Measurements from ENCODE around the gene RPUSD3. TPM values are rescaled to one million over a fixed set of nuclear protein-coding genes. Genes with fewer than 3 reads are reported as not detected.

RPUSD3 gene
- polyA plus RNA-seq, 1 donor, result 31.8 TPM

GRCh38 chr3:9806688-9807589, 36.9 kb downstream of the RPUSD3 start:
- Histone ChIP-seq H3K36me3 (ENCODE audit: control insufficient read depth, insufficient read depth, low read length) (peaks cover 50% of the 10 kb centered on the region), H3K4me1 (ENCODE audit: control insufficient read depth, insufficient read depth, low read length) (peaks cover 28% of the 10 kb centered on the region), H3K27me3 (ENCODE audit: control insufficient read depth, insufficient read depth, low read length) (no peaks in the 10 kb centered on the region), H3K9me3 (ENCODE audit: control insufficient read depth, low read depth, low read length) (no peaks in the 10 kb centered on the region), H3K4me3 (ENCODE audit: low read length) (no peak overlapping the region), H3K27ac (ENCODE audit: low read length) (no peak overlapping the region)
- no CpG with 5 or more reads among the region's 7 CpGs for WGBS (ENCODE audit: insufficient coverage, low lambda C conversion rate)
- DNase-seq, result no peak

- no peaks in the 10 kb centered on the region for H3K9me3 ChIP-seq (ENCODE audit: control insufficient read depth, low read depth, low read length)
- H3K4me3 ChIP-seq (ENCODE audit: low read length), result no peak overlapping the region
- H3K36me3 ChIP-seq (ENCODE audit: control insufficient read depth, insufficient read depth, low read length), result peaks cover 57% of the 10 kb centered on the region
- no peaks in the 10 kb centered on the region for H3K27me3 ChIP-seq (ENCODE audit: control insufficient read depth, insufficient read depth, low read length)
- DNase-seq, result no peak
- peaks cover 28% of the 10 kb centered on the region for H3K4me1 ChIP-seq (ENCODE audit: control insufficient read depth, insufficient read depth, low read length)
- WGBS (ENCODE audit: insufficient coverage, low lambda C conversion rate), result no CpG with 5 or more reads among the region's 12 CpGs
- H3K27ac ChIP-seq (ENCODE audit: low read length), result no peak overlapping the region
Measured at GRCh38 chr3:9806137-9806536, 37.7 kb downstream of the RPUSD3 start.

- WGBS (ENCODE audit: insufficient coverage, low lambda C conversion rate), result 33% methylated on average over 1 of the region's 5 CpGs
- H3K27me3 ChIP-seq (ENCODE audit: control insufficient read depth, insufficient read depth, low read length), result no peaks in the 10 kb centered on the region
- H3K9me3 ChIP-seq (ENCODE audit: control insufficient read depth, low read depth, low read length), result no peaks in the 10 kb centered on the region
- peak overlapping the region; percentile 8 for H3K27ac ChIP-seq (ENCODE audit: low read length)
- DNase-seq, result peak; percentile 59 to 83
- H3K36me3 ChIP-seq (ENCODE audit: control insufficient read depth, insufficient read depth, low read length), result peaks cover 67% of the 10 kb centered on the region
- no peak overlapping the region for H3K4me3 ChIP-seq (ENCODE audit: low read length)
- H3K4me1 ChIP-seq (ENCODE audit: control insufficient read depth, insufficient read depth, low read length), result peaks cover 25% of the 10 kb centered on the region
Measured at GRCh38 chr3:9804996-9805395, 38.8 kb downstream of the RPUSD3 start.

GRCh38 chr3:9803494-9803893, 40.3 kb downstream of the RPUSD3 start:
- Histone ChIP-seq H3K9me3 (ENCODE audit: control insufficient read depth, low read depth, low read length) (no peaks in the 10 kb centered on the region), H3K4me1 (ENCODE audit: control insufficient read depth, insufficient read depth, low read length) (peaks cover 14% of the 10 kb centered on the region), H3K4me3 (ENCODE audit: low read length) (no peak overlapping the region), H3K36me3 (ENCODE audit: control insufficient read depth, insufficient read depth, low read length) (peaks cover 81% of the 10 kb centered on the region), H3K27me3 (ENCODE audit: control insufficient read depth, insufficient read depth, low read length) (no peaks in the 10 kb centered on the region), H3K27ac (ENCODE audit: low read length) (no peak overlapping the region)
- WGBS (ENCODE audit: insufficient coverage, low lambda C conversion rate), result no CpG with 5 or more reads among the region's 1 CpG
- DNase-seq, result no peak

- H3K27me3 ChIP-seq (ENCODE audit: control insufficient read depth, insufficient read depth, low read length), result no peaks in the 10 kb centered on the region
- peaks cover 73% of the 10 kb centered on the region for H3K36me3 ChIP-seq (ENCODE audit: control insufficient read depth, insufficient read depth, low read length)
- no CpG with 5 or more reads among the region's 5 CpGs for whole genome bisulfite sequencing (ENCODE audit: insufficient coverage, low lambda C conversion rate)
- H3K4me3 ChIP-seq (ENCODE audit: low read length), result no peak overlapping the region
- H3K27ac ChIP-seq (ENCODE audit: low read length), result no peak overlapping the region
- H3K4me1 ChIP-seq (ENCODE audit: control insufficient read depth, insufficient read depth, low read length), result peaks cover 8% of the 10 kb centered on the region
- no peak for DNase-seq
- H3K9me3 ChIP-seq (ENCODE audit: control insufficient read depth, low read depth, low read length), result no peaks in the 10 kb centered on the region
Measured at GRCh38 chr3:9800529-9800928, 43.3 kb downstream of the RPUSD3 start.

- no peaks in the 10 kb centered on the region for H3K27me3 ChIP-seq (ENCODE audit: control insufficient read depth, insufficient read depth, low read length)
- no peak for DNase-seq
- H3K27ac ChIP-seq (ENCODE audit: low read length), result no peak overlapping the region
- H3K4me3 ChIP-seq (ENCODE audit: low read length), result no peak overlapping the region
- no peaks in the 10 kb centered on the region for H3K9me3 ChIP-seq (ENCODE audit: control insufficient read depth, low read depth, low read length)
- WGBS (ENCODE audit: insufficient coverage, low lambda C conversion rate), result no CpG with 5 or more reads among the region's 12 CpGs
- peaks cover 3% of the 10 kb centered on the region for H3K4me1 ChIP-seq (ENCODE audit: control insufficient read depth, insufficient read depth, low read length)
- peaks cover 57% of the 10 kb centered on the region for H3K36me3 ChIP-seq (ENCODE audit: control insufficient read depth, insufficient read depth, low read length)
Measured at GRCh38 chr3:9797196-9797945, 46.4 kb downstream of the RPUSD3 start.

- peaks cover 6% of the 10 kb centered on the region for H3K4me1 ChIP-seq (ENCODE audit: control insufficient read depth, insufficient read depth, low read length)
- DNase-seq, result no peak
- no peak overlapping the region for H3K27ac ChIP-seq (ENCODE audit: low read length)
- H3K9me3 ChIP-seq (ENCODE audit: control insufficient read depth, low read depth, low read length), result no peaks in the 10 kb centered on the region
- 100% methylated on average over 1 of the region's 5 CpGs for WGBS (ENCODE audit: insufficient coverage, low lambda C conversion rate)
- no peaks in the 10 kb centered on the region for H3K27me3 ChIP-seq (ENCODE audit: control insufficient read depth, insufficient read depth, low read length)
- peaks cover 49% of the 10 kb centered on the region for H3K36me3 ChIP-seq (ENCODE audit: control insufficient read depth, insufficient read depth, low read length)
- H3K4me3 ChIP-seq (ENCODE audit: low read length), result no peak overlapping the region
Measured at GRCh38 chr3:9795207-9795606, 48.6 kb downstream of the RPUSD3 start.

- 100% methylated on average over 2 of the region's 11 CpGs for WGBS (ENCODE audit: insufficient coverage, low lambda C conversion rate)
- no peak for DNase-seq
- H3K9me3 ChIP-seq (ENCODE audit: control insufficient read depth, low read depth, low read length), result no peaks in the 10 kb centered on the region
- H3K36me3 ChIP-seq (ENCODE audit: control insufficient read depth, insufficient read depth, low read length), result peaks cover 47% of the 10 kb centered on the region
- H3K4me1 ChIP-seq (ENCODE audit: control insufficient read depth, insufficient read depth, low read length), result peaks cover 6% of the 10 kb centered on the region
- no peak overlapping the region for H3K4me3 ChIP-seq (ENCODE audit: low read length)
- H3K27me3 ChIP-seq (ENCODE audit: control insufficient read depth, insufficient read depth, low read length), result no peaks in the 10 kb centered on the region
- no peak overlapping the region for H3K27ac ChIP-seq (ENCODE audit: low read length)
Measured at GRCh38 chr3:9794400-9794799, 49.4 kb downstream of the RPUSD3 start.

- DNase-seq, result peak; percentile 68 to 83
- H3K4me1 ChIP-seq (ENCODE audit: control insufficient read depth, insufficient read depth, low read length), result peaks cover 6% of the 10 kb centered on the region
Measured at GRCh38 chr3:9793161-9793781, 50.5 kb downstream of the RPUSD3 start.

GRCh38 chr3:9792405-9793160, 51.2 kb downstream of the RPUSD3 start, which contains the start of the genes ARPC4 and TADA3:
Gene ARPC4, plus strand, starts transcription at chr3:9793082. Its CDS starts 40 bp downstream, at chr3:9793122.
Gene TADA3, minus strand, starts transcription at chr3:9792473. Its CDS starts 1,007 bp downstream, at chr3:9791466.
- Histone ChIP-seq H3K27me3 (ENCODE audit: control insufficient read depth, insufficient read depth, low read length) (no peaks in the 10 kb centered on the region), H3K4me3 (ENCODE audit: low read length) (peak within 1 kb of the TSS; percentile 95), H3K36me3 (ENCODE audit: control insufficient read depth, insufficient read depth, low read length) (peaks cover 35% of the 10 kb centered on the region), H3K27ac (ENCODE audit: low read length) (peak within 1 kb of the TSS; percentile 91), H3K4me1 (ENCODE audit: control insufficient read depth, insufficient read depth, low read length) (peaks cover 6% of the 10 kb centered on the region), H3K9me3 (ENCODE audit: control insufficient read depth, low read depth, low read length) (no peaks in the 10 kb centered on the region)
- DNase-seq, result peak; percentile 91 to 98
- 0% methylated on average over 1 of the region's 65 CpGs for WGBS (ENCODE audit: insufficient coverage, low lambda C conversion rate)

More at GRCh38 chr3:9793161-9793781, 50.5 kb downstream of the RPUSD3 start:
- Histone ChIP-seq H3K4me3 (ENCODE audit: low read length) (peak overlapping the region; percentile 95), H3K9me3 (ENCODE audit: control insufficient read depth, low read depth, low read length) (no peaks in the 10 kb centered on the region), H3K27me3 (ENCODE audit: control insufficient read depth, insufficient read depth, low read length) (no peaks in the 10 kb centered on the region), H3K27ac (ENCODE audit: low read length) (peak overlapping the region; percentile 91), H3K36me3 (ENCODE audit: control insufficient read depth, insufficient read depth, low read length) (peaks cover 42% of the 10 kb centered on the region)
- WGBS (ENCODE audit: insufficient coverage, low lambda C conversion rate), result no CpG with 5 or more reads among the region's 23 CpGs

Measured in large intestine (tissue), 3 donors.